Cardiac muscle cell (in vitro differentiated cells and primary cell): Measurements from ENCODE around the gene PSME4. TPM values are rescaled to one million over a fixed set of nuclear protein-coding genes. Genes with fewer than 3 reads are reported as not detected.
"Not testable (repeated sequence)": the region's sequence is repeated elsewhere in the genome, so short reads cannot be mapped to it uniquely, and the experiment has no call there.

Experiments used
- DNase-seq, 2 donors: peaks; one replicate each; pipeline versions ENCODE4 v3.0.0 to v3.0.0-alpha.2; 2010 to 2017; ENCODE audit warnings: low read depth in 1 of 2, low spot score in 1 of 2
- H3K27ac ChIP-seq: fragments of 200-600 bp; sonication (generic); 2 replicates; pipeline ENCODE4 v1.5.1; 2016
- H3K27me3 ChIP-seq: fragments of 200-600 bp; sonication (generic); 2 replicates; pipeline ENCODE4 v1.6.0; 2016; ENCODE audit warnings: control low read depth
- H3K36me3 ChIP-seq: fragments of 200-600 bp; sonication (generic); 2 replicates; pipeline ENCODE4 v1.5.1; 2016; ENCODE audit warnings: control low read depth
- H3K4me1 ChIP-seq: fragments of 200-600 bp; sonication (generic); 2 replicates; pipeline ENCODE4 v1.8.1; 2017; ENCODE audit warnings: low read depth, mild to moderate bottlenecking, mixed run types
- H3K4me3 ChIP-seq: fragments of 200-600 bp; sonication (generic); 2 replicates; pipeline ENCODE4 v1.5.1; 2016; ENCODE audit warnings: mild to moderate bottlenecking
- H3K9me3 ChIP-seq: fragments of 200-600 bp; sonication (generic); 2 replicates; pipeline ENCODE4 v1.5.1; 2017; ENCODE audit warnings: low read depth, mild to moderate bottlenecking, control low read depth
- polyA plus RNA-seq: library from polyadenylated mRNA; unstranded; fragments of >200 nt; fragmentation: Nextera tagmentation; extraction: Ambion mirVana; gene quantifications from 2 replicates; pipeline ENCODE4 v1.2.1, GENCODE V29; 2016
- total RNA-seq: library from RNA; depleted of rRNA; stranded (reverse); fragments of >200 nt; gene quantifications from 2 replicates; pipeline ENCODE4 v1.2.3, GENCODE V29; 2016
- TF ChIP-seq, protein P1 (sequence below): IDR thresholded peaks from 2 replicates; pipeline ENCODE4 v1.5.1; 2012; ENCODE audit warnings: low read depth, mild to moderate bottlenecking, low read length

The PSME4 gene
- total and polyA plus RNA-seq, 2 experiments from 2014 or later, result 8.7 to 27.6 TPM

DNA sequence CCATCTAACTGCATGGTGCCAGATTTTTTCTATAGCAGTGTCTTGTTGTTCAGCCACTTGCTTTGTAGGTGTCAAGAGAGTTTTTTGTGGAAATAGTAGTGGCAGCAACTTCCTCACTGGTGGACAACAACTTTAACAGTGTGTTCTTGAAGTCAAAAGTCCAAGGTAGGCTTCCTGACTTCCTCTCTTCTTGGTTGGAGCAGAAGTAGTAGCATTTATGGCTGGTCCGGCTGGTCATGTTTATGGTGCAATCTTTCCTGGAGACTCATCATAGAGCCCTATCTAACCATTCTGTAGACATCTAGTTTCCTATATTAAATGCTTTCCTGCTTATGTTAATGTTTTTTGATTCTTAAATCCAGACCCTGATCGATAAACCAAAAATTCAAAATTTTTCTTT is 122.7 kb downstream of the PSME4 start:
- no peaks in the 10 kb centered on the region for H3K27me3 ChIP-seq
- H3K36me3 ChIP-seq, result peaks cover 4% of the 10 kb centered on the region
- H3K4me1 ChIP-seq, result no peaks in the 10 kb centered on the region
- no peak overlapping the region for H3K27ac ChIP-seq
- TF ChIP-seq, protein P1, sequence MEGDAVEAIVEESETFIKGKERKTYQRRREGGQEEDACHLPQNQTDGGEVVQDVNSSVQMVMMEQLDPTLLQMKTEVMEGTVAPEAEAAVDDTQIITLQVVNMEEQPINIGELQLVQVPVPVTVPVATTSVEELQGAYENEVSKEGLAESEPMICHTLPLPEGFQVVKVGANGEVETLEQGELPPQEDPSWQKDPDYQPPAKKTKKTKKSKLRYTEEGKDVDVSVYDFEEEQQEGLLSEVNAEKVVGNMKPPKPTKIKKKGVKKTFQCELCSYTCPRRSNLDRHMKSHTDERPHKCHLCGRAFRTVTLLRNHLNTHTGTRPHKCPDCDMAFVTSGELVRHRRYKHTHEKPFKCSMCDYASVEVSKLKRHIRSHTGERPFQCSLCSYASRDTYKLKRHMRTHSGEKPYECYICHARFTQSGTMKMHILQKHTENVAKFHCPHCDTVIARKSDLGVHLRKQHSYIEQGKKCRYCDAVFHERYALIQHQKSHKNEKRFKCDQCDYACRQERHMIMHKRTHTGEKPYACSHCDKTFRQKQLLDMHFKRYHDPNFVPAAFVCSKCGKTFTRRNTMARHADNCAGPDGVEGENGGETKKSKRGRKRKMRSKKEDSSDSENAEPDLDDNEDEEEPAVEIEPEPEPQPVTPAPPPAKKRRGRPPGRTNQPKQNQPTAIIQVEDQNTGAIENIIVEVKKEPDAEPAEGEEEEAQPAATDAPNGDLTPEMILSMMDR, result no peak
- DNase-seq, result no peak
- no peak overlapping the region for H3K4me3 ChIP-seq
- H3K9me3 ChIP-seq, result no peaks in the 10 kb centered on the region

DNA sequence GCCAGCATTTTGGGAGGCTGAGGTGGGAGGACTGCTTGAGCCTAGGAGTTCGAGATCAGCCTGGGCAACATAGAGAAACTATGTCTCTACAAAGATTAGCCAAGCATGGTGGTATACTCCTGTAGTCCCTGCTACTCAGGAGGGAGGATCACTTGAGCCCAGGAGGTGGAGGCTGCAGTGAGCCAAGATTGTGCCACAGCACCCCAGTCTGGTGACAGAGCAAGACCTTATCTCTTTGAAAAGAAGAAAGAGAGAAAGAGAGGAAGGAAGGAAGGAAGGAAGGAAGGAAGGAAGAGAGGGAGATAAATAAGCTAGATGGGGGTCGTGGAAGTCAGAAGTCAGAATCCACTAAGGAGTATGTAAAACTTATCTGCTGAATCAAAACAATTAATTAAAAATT is 127.2 kb downstream of the PSME4 start:
- no peaks in the 10 kb centered on the region for H3K36me3 ChIP-seq
- H3K27ac ChIP-seq, result no peak overlapping the region
- DNase-seq, result no peak
- TF ChIP-seq, protein P1, result no peak
- H3K27me3 ChIP-seq, result no peaks in the 10 kb centered on the region
- no peaks in the 10 kb centered on the region for H3K4me1 ChIP-seq
- H3K9me3 ChIP-seq, result no peaks in the 10 kb centered on the region
- no peak overlapping the region for H3K4me3 ChIP-seq

DNA sequence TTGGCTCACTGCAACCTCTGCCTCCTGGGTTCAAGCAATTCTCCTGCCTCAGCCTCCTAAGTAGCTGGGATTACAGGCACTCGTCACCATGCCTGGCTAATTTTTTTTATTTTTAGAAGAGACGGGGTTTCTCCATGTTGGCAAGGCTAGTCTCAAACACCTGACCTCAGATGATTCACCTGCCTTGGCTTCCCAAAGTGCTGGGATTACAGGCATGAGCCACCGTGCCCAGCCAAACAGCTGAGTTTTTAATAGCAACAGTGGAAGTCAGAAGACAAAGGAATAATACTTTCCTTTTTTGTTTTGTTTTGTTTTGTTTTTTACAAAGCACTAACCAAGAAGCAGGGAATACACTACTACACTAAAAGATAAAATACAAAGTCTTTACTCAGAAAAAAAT is 127.9 kb downstream of the PSME4 start:
- H3K27me3 ChIP-seq, result no peaks in the 10 kb centered on the region
- H3K27ac ChIP-seq, result no peak overlapping the region
- TF ChIP-seq, protein P1, result no peak
- no peaks in the 10 kb centered on the region for H3K4me1 ChIP-seq
- no peaks in the 10 kb centered on the region for H3K36me3 ChIP-seq
- no peak for DNase-seq
- H3K9me3 ChIP-seq, result no peaks in the 10 kb centered on the region
- no peak overlapping the region for H3K4me3 ChIP-seq

DNA sequence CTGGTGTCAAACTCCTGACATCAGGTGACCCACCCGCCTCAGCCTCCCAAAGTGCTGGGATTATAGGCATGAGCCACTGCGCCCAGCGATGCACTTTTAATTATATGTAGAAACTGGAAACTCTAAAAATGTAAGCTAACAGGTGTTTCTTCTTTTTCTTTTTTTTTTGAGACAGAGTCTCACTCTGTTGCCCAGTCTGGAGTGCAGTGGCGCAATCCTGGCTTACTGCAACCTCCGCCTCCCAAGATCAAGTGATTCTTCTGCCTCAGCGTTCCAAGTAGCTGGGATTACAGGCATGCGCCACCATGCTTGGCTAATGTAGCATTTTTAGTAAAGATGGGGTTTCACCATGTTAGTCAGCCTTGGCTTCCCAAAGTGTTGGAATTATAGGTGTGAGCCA is 129.1 kb downstream of the PSME4 start:
- DNase-seq, H3K27me3 ChIP-seq, H3K4me3 ChIP-seq, H3K27ac ChIP-seq, H3K36me3 ChIP-seq, H3K4me1 ChIP-seq, H3K9me3 ChIP-seq: not testable (repeated sequence)

DNA sequence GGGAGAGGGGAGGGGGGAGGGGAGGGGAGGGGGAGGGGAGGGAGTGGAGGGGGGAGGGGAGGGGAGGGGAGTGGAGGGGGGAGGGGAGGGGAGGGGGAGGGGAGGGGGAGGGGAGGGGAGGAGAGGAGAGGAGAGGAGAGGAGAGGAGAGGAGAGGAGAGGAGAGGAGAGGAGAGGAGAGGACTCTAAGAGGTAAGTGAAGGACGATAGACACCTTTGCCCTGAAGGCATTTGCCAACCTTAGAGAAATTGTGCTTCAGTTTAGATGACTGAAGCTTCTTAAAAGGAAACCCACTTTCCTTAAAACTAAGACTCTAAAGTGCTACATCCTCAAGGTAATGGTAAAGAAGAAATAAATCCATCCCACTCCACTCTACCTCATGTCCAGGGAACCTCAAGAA is 130.2 kb downstream of the PSME4 start:
- no peak overlapping the region for H3K4me3 ChIP-seq
- no peak for DNase-seq
- no peaks in the 10 kb centered on the region for H3K27me3 ChIP-seq
- no peaks in the 10 kb centered on the region for H3K9me3 ChIP-seq
- no peaks in the 10 kb centered on the region for H3K4me1 ChIP-seq
- H3K27ac ChIP-seq, result no peak overlapping the region
- no peaks in the 10 kb centered on the region for H3K36me3 ChIP-seq
- TF ChIP-seq, protein P1, result no peak

DNA sequence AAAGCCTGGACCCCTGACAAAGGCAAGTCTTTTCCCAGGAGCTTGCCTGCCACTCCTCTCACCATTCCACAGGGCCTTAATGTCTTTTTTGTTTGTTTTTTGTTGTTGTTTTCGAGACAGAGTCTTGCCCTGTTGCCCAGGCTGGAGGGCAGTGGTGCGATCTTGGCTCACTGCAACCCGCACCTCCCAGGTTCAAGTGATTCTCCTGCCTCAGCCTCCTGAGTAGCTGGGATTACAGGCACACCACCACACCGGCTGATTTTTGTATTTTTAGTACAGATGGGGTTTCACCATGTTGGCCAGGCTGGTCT is 140.9 kb downstream of the PSME4 start:
- H3K27ac ChIP-seq, H3K27me3 ChIP-seq, H3K9me3 ChIP-seq, H3K36me3 ChIP-seq, H3K4me1 ChIP-seq, DNase-seq, H3K4me3 ChIP-seq: not testable (repeated sequence)

DNA sequence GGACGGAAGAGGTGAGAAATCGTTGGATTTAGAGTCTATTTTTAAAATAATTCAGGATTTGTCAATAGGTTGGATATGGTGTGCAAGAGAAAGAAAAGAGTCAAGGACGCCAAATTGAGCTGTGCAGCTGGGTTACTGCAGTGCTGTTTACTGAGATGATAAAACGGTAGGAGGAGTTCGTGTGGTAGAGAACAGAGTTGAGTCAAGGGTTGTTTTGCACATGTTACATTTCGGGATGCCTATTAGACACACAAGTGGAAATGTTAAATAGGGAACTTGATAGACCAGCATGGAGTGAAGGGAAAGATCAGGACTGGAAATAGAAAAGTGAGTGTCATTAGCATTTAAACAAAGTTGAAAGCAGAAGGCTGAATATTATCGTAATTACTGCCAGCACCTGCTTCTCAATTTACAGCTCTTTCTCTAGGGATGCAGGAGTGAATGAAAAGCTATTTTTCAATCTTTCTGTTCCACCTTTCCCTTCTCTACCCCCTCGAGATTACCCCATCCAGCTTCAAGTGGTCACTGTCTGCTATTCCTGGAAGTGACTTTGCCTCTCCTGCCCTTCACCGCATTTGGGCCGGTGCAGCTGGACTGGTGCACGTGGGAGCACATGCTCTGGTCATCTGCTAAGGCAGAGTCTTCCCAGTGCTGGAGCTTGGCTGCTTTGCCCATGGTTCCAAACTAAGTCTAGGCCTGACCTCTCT is 141.4 kb downstream of the PSME4 start:
- Histone ChIP-seq H3K27ac (no peak overlapping the region), H3K4me3 (no peak overlapping the region), H3K36me3 (no peaks in the 10 kb centered on the region), H3K4me1 (no peaks in the 10 kb centered on the region), H3K27me3 (no peaks in the 10 kb centered on the region), H3K9me3 (no peaks in the 10 kb centered on the region)
- no peak for DNase-seq
- TF ChIP-seq, protein P1, result no peak
